GM18526 (cell line): ENCODE data around the gene MTCH1.

ENCODE experiments used
- POLR2A ChIP-seq: IDR thresholded peaks from 3 replicates; pipeline ENCODE4 v1.6.1; 2011; ENCODE audit not compliant: insufficient read length; ENCODE audit errors: extremely low read depth

The MTCH1 gene, protein sequence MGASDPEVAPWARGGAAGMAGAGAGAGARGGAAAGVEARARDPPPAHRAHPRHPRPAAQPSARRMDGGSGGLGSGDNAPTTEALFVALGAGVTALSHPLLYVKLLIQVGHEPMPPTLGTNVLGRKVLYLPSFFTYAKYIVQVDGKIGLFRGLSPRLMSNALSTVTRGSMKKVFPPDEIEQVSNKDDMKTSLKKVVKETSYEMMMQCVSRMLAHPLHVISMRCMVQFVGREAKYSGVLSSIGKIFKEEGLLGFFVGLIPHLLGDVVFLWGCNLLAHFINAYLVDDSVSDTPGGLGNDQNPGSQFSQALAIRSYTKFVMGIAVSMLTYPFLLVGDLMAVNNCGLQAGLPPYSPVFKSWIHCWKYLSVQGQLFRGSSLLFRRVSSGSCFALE

DNA sequence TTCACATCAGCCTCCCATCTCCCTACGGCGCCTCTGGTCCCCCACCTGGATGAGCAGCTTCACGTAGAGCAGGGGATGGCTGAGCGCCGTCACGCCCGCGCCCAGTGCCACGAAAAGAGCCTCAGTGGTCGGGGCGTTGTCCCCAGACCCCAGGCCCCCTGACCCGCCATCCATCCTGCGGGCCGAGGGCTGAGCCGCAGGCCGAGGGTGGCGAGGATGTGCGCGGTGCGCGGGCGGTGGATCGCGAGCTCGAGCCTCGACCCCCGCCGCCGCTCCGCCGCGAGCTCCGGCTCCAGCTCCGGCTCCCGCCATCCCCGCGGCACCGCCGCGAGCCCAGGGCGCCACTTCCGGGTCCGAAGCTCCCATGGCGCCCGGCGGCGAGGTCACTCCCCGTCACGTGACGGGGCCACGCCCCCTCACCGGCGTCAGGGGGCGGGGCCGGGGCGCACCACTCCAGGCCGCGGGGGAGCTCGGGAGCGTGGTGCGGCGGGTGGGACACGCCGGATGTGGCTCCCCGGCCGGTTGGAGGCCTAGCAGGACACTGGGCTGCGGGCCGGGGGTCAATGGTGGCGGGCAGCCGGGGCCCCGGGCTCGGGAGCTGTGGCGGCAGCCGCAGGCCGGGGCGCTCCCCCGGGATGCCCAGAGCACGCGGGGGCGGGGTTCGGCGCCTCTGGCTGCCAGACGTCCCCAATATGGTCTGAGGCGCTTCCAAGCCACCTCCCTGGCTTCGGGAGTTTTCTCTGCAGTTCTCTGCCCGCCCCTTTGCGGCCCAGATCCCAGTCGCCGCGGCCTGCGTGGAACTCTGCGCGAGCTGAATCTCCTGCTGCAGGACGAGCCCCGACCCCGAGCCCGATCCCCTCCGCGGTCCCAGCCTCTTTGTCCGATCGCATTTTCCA lies at the start of gene MTCH1:
TSS of gene MTCH1 (minus strand) at position 389 of the 896 bp plus-strand sequence. CDS start at position 366, 23 bp downstream.
- TF ChIP-seq POLR2A: peak; percentile 96

DNA sequence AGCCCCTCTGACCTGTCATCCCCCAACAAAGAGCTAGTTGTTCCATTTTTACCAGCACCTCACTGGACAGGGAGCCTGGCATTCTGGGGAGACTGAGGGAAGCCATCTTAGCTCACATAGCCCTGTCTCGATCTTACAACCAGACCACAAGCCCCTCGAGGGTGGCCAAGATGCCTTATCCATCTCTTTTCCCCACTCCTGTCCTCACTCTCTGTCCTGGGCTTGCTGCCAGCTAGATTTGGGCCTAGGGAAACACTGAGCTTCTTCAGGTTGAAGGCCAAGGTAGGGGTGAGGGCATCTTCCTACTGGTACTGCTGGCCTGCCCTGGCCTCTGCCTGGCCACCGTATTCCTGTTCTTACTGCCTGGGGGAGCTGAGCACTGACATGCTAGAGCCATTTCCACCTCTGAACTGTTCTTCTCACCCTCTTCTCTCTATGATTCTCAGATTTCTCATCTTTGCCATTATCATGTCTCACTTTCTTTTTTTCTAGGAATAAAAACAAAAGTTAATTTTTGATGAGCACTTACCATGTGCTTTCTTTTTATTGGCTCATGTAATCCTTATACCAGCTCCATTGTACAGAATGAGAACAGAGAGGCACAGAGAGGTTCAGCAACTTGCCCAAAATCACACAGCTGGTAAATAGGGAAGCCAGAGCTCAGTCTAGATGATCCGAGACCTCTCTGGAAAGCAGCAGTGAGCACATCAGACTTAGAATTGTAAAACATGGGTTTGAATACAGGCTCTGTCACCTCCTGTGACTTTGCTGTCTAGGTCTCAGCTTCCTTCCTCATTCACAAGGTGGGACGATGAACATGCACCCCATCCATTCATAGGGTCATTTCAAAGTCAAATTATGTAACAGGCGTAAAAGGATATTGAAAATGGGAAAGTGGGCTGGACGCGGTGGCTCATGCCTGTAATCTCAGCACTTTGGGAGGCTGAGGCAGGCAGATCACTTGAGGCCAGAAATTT lies 48.1 kb upstream of the MTCH1 start:
- TF ChIP-seq POLR2A: no peak

DNA sequence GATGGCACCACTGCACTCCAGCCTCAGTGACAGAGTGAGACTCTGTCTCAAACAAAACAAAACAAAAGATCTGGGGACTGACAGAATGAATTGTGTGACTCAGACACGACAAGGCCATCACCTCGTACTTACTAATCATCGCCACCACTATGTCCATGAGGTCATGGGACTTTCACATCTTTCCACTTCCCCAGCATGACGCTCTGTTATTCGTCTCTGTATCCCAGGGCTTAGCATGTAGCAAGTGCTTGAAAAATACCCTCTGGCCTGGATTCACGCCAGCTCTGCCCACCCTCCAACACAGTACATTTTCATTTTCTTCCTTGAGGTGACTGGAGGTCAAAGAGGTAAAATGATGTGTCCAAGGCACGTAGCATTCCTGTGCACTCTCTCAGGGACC lies 47.3 kb upstream of the MTCH1 start:
- no peak for TF ChIP-seq POLR2A

DNA sequence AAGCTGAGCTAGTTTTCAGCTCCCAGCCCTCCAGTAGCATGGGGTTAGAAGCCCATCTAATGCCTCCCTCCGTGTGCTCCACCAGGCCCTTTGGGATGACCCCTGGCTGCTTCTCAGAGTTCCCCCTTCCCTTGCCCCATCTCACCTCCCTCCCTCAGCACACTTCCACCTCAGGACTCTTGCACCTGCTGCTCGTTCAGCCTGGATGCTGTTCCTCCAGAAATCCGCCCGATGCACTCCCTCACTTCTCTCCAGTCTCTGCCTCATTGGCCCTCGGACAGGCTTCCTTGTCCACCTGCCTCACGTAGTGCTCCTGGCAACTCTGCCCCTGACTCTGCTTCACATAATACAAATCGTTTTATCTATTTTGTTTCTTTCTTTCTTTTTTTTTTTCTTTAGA lies 46.2 kb upstream of the MTCH1 start:
- TF ChIP-seq POLR2A: no peak

DNA sequence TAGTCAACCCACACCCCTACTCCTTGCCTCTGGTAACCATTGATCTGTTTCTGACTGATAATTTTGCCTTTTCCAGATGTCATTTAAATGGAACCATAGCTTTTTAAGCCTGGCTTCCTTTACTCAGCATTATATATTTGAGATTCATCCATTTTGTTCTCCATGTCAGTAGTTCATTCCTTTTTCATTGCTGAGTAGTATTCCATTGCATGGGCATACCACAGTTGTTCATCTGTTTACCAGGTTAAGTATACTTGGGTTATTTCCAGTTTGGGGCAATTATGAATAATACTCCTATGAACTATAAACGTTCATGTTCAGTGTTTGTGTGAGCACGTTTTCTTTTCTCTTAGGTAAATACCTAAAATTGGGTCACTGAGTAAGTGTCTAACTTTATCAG lies 44.6 kb upstream of the MTCH1 start:
- TF ChIP-seq POLR2A: no peak

DNA sequence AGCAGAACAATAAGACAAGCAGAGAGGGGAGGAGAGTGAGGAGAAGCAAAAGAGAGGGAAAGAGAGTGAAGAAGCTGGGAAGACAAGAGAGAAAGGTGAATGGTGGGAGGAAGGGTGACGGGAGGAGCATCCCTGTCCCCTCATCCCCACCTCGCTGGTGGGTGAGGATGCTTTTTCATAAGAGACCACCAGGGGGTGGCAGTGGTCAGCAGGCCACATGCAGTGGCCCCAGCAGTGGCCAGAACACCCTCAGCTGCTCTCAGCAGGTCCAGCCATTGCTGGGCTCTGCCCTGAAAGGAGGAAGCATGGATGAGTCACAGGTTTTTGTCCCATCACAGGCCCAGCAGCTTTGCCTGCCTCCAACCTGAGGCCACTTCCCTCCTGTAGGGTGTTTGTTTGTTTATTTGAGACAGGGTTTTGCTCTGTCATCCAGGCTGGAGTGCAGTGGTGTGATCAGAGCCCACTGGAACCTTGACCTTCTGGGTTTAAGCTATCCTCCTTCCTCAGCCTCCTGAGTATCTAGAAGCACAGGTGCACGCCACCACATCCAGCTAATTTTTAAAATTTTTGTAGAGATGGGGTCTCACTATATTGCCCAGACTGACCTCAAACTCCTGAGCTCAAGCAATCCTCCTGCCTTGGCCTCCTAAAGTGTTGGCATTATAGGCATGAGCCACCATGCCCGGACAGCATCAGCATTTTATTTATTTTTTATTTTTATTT lies 43.4 kb upstream of the MTCH1 start:
- no peak for TF ChIP-seq POLR2A

DNA sequence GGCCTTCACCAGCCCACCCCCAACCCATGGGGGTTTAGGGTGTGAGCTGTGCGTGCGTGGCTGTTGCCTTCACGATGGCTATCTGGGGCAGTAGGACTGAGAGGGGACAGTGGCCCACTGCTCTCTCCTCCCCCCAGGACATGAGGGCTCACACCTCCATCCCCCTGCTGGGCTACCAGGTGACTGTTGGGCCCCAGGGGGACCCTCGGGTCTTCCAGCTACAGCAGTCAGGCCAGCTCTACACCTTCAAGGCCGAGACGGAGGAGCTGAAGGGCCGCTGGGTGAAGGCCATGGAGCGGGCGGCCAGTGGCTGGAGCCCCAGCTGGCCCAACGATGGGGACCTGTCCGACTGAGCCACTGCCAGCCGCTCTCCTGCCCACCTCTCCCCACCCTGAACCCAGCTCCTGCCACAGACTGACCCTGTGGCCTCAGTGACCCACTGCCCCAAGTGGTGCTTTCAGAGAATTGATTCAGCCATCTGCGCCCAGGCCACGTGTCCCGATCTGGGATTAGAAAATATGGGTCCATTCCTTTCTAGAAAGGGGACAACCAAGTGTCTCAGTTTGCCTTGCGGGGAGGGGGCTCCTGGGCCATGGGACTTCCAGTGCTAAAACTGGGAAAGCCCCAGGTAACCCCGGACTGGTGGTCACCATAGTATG lies 41.9 kb upstream of the MTCH1 start:
- TF ChIP-seq POLR2A: no peak

DNA sequence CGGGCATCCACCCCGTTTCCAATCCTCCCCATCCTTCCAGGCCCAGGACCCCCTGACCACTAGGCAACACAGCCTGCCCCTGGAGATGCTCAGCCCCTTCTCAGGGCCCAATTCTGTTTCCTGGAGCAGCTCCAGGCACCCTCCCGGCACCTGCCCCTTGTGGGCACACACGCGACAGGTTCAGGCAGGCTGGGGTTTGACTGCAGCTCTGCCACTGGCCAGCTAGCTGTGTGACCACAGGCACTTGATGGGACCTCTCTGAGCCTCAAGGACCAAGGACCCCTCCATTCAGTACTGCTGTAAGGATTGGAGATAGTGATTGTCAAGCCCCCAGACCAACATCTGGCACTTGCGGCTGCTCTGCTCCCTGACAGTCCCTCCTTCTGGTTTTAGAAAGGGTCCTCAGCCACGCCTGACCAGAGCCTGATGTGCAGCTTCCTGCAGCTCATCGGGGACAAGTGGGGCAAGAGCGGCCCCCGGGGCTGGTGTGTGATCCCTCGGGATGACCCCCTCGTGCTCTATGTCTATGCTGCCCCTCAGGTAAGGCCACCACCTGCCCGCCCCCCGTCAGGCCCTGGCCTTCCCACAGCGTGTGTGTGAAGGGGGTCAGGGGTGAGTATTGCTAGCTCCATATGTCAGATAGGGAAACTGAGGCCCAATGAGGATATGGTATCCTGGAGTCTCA lies 41.2 kb upstream of the MTCH1 start:
- no peak for TF ChIP-seq POLR2A

DNA sequence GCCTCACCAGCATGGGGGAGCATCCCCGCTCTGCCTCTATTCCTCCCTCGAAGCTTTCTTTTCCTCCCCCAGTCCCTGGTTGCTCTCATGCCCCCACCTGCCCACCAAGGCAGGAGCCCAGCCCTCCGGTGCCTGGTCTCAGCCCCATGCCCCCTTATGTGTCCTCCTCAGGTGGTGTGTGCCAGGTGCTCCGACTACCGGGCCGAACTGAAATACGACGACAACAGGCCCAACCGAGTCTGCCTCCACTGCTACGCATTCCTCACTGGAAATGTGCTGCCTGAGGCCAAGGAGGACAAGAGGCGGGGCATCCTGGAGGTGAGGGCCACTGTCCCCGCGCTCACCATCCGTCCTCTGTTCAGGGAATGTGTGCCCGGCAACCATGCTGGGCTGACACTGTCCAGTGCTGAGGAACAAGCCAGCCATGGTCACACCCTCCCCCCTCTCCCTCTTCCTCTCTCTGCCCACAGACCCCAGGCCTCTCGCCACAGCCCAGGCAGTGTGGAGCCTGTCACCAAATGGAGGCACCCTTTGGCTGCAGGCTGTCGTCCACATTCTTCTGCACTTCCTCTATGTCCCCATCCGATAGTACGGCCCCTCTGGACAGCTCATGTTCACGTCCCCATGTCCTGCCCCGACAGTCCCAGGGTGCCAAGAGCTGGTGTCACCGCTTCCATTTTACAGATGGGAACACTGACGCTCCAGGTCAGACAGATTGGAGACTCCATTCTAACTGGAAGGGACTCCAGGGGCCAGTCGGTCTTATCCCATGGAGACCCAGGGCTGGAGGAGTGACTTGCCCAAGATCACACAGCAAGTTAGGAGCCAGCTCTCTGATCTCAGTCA lies 39.8 kb upstream of the MTCH1 start:
- TF ChIP-seq POLR2A: no peak

DNA sequence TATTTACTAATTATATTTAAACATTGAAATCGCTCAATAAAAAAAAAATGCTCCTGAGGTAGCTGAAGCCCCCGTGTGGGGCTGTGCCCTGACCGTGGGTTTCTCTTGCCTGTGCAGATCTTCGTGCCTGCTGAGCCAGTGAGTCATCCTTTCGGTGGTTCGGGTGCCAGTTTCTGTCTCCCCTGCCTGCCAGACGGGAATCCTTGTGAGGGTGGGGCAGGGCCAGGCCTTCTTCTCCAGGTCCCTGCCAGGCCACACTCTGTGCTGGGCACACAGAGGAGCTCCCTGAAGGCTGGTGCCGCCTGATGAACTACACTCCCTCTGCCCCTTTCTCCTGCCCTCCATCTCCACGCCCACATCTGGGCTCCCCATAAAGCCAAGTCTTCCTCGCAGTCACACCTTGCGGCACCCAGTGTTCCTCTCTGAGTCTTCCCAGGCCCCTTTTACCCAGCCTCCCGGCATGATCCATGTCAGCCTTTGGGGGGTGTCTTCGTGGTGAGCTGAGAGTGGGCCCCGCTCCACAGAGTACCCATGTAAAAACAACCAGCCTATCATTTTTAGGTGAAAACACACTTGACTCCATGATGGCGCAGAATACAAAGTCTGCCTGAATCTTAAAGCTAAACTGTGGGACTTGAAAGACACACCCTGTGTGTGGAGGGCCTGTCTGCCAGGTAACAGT lies 38.8 kb upstream of the MTCH1 start:
- no peak for TF ChIP-seq POLR2A

DNA sequence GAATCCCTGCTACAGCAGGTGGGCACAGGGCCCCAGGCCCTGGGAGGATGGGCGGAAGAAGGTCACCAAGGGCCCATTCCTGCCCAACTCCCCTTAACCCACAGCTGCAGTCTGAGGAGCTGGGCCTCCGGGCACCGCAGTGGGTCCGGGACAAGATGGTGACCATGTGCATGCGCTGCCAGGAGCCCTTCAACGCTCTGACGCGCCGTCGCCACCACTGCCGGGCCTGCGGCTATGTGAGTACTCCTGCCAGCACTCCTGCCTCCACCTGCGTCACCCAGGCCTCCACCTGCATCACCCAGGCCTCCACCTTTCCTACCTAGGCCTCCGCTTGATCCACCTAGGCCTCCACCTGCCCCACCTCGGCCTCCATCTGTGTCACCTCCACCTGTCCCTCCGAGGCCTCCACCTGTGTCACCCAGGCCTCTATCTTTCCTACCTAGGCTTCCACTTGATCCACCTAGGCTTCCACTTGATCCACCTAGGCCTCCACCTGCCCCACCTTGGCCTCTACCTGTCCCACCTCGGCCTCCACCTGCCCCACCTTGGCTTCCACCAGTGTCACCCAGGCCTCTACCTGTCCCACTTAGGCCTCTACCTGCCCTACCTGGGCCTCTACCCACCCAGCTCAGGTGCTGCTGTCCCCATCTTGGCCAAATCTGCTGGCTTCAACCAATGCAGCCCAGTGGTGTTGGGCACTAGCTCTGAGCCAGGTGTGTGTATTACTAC lies 36.3 kb upstream of the MTCH1 start:
- no peak for TF ChIP-seq POLR2A

DNA sequence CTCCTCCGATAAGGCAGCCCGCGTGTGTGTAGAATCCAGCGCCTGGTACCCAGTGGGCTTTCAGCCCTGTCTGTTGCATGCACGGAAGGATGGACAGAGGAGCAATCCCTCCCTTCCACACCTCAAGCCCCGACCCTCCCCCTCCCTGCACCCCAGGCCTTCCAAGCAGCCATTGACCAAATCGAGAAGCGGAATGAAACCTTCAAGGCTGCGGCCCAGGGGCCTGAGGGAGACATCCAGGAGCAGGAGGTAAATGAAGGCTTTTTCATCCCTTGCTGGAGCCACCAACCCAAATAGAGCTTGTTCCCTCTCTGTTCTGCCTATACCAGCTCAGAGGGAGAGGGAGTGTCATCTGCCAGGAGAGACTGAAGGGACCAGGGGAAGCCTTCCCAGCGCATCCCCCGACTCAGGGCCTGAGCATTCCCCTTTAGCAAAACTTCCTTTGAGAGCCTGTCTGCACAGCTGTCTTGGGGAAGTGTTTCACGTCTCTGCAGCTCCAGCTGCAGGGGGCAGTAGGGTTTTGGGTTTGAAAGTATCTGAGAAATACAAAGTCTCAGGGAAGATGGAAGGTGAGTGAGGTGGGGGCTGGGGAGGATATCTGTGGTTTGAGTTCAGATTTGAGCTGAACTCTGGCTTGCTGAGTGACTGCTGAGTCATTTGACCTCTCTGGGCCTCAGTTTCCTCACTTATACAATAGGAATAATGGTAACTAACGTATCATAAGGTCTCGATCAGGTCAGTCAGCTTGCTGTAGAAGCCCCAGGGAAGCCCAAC lies 35.5 kb upstream of the MTCH1 start:
- no peak for TF ChIP-seq POLR2A
